ENCODE measurements around the gene ARFGAP2.
A peak's percentile ranks its signal among the peaks of the same experiment; 100 is the strongest.
"Not testable (repeated sequence)": the region's sequence is repeated elsewhere in the genome, so short reads cannot be mapped to it uniquely, and the experiment has no call there.

ARFGAP2 gene

DNA sequence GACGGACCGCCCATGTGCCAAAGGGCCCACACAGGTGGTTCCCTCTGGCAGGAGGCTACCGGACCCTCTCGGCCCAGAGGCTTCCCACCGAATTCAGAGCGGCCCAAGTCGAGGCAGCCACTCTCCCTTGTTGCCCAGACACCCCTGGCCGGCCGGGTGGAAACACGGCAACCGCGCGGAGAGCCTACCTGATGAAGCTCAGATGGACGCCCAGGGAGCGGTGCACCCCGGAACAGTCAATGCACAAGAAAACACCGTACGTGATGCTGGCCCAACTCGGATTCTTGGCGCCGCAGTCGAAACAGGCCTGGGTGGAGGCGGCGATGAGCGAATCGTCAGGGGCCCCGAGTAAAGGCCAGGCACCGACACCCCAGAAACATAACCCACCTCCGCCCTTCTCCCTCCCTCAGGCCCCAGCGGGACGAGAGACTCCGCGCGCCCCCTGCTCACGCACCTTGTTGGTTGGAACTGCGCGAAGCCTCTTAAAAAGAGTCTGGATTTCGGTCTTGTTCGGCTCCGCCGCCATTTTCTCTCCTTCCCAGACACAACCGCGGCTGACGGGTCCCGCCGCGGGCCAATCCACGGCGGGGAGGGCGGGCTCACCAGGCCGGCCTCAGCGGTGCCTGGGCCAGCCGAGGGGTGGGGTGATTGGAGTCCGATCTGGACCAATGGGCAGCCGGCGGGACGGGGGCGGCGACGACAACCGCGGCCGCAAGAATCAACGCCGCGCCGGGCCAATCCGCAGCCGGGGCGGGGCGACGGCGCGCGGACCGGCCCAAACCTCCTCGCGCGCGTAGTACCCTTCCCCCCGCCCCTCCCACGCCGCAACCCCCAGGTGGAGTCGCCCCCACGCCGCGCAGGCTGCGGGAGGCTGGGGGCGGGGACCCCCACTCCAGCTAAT, at the start of gene ARFGAP2:
Gene ARFGAP2 (minus strand): TSS at position 552 of the 901 bp plus-strand sequence. CDS start 26 bp downstream, at position 526.
- peak; percentile 76 to 96 (median 85) for DNase-seq (ENCODE audit: low read depth in 2 of 3, low spot score in 2 of 3)

DNA sequence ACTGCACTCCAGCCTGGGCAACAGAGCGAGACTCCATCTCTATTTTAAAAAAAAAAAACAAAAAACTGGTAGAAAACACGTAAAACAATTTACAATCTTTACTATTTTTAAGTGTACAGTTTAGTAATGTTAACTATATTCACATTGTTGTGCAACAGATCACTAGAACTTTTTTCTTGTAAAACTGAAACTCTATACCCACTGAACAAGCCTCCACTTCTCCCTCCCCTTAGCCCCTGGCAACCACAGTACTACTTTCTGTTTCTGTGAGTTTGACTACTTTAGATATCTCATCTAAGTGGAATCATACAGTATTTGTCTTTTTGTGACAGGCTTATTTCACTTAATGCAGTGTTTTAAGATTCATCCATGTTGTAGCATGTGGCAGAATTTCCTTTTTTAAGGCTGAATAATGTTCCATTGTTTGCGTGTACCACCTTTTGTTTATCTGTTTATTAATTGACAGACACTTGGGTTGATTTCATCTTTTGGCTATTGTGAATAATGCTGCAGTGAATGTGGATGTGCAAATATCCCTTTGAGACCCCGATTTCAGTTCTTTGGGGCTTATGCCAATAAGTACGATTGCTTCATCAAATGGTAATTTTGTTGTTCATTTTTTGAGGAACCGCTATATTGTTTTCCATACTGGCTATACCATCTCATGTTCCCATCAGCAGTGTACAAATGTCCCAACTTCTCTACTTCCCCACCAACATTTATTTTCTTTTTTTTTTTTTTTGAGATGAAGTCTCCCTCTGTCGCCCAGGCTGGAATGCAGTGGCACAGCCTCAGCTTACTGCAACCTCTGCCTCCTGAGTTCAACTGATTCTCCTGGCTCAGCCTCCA, 49.1 kb upstream of the ARFGAP2 start:
- DNase-seq (ENCODE audit: low read depth in 2 of 3, low spot score in 2 of 3): no peak

DNA sequence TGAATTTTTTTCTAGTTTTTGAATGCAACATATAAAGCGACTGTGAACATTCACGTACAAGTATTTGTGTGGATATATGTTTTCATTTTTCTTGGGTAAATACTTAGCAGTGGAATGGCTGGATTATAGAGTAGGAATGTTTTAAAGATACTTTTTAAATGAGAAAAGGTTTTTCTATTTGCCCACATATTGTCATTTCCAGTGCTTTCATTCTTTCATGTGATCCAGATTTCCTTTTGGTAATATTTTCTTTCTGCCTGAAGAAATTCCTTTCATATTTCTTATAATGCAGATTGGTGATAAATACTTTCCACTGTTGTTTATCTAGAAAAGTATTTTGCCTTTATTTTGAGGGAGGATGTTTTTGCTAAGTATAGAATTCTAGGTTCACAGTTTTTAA, 46.0 kb upstream of the ARFGAP2 start:
- no peak for DNase-seq (ENCODE audit: low read depth in 2 of 3, low spot score in 2 of 3)

DNA sequence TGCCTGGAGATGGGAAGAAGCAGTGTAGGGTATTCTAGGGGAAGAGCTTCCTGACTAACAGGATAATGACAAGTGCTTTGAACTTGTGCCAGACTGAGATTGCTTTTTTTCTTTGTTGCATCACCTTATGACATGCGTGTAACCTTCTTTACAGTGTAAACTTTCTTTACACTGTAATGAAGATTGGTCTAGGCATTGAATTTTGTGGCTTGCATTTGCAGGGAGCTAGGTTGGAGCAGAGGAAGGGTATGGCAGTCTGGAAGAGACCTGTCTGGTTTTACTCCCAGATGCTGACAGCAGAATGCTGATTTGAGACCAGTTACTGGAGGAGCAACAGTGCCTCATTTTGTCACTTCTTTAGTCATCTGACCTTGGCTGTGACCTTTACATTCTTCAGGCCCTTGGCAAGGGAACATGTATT, 43.7 kb upstream of the ARFGAP2 start:
- DNase-seq (ENCODE audit: low read depth in 2 of 3, low spot score in 2 of 3): no peak

DNA sequence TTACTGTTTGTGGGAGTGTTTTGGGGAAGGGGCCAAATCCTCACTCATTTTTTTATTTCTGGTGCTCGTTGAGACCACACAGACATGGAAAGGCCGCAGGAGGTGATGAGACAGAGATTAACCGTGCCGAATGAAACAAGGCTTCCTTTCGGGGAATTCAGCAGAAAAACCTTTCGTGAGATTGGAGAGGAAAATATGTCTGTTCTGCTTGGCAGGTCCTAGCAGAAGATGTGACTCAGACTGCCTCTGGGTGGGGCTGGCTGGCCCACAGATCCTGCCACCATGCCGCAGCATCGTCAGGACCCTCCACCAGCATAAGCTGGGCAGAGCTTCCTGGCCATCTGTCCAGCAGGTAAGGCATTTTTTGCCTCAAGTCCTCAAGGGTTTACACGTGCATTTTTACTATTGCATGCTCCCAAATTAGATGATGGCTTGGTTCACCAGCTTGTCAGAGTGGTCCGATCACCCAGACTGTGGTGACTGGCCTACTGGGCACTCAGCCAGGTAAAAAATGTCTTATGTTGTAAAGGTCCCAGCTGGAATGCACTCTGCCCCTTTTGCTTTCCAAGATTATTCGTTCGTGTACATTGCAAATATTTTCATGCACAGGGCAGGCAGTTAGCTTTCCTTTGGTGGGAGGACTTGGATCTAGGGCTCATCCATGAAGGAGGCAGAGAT, 39.6 kb upstream of the ARFGAP2 start:
- peak in 2 of 3 experiments; percentile 46 to 57 for DNase-seq (ENCODE audit: low read depth in 2 of 3, low spot score in 2 of 3)

DNA sequence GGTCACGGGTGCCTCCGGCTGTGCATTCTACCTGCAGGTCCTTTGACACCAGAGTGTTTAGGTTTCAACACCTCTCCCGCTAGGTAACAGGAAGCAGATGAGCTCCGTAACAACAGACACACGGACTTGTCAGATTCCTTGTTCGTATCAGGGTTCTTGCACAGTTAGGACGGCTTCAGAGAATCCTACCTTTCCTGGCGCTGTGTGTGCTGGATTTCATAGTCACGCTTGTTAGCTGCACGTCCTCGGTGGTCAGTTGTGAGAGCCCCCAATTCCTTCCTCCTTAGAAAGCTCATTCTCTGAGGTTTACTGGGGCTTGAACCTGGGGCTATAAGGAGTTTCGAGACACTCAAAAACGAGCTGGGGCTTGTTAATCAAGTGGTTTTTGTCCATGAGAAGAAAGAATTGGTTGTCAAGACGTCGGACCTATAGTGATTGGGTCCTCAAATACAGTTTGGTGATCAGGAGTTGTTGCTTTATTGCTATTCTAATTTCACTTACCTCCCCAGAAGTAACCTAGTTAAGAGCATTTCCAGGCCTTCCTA, 38.8 kb upstream of the ARFGAP2 start:
- DNase-seq (ENCODE audit: low read depth in 2 of 3, low spot score in 2 of 3): peak in 1 of 3 experiments; percentile 35

DNA sequence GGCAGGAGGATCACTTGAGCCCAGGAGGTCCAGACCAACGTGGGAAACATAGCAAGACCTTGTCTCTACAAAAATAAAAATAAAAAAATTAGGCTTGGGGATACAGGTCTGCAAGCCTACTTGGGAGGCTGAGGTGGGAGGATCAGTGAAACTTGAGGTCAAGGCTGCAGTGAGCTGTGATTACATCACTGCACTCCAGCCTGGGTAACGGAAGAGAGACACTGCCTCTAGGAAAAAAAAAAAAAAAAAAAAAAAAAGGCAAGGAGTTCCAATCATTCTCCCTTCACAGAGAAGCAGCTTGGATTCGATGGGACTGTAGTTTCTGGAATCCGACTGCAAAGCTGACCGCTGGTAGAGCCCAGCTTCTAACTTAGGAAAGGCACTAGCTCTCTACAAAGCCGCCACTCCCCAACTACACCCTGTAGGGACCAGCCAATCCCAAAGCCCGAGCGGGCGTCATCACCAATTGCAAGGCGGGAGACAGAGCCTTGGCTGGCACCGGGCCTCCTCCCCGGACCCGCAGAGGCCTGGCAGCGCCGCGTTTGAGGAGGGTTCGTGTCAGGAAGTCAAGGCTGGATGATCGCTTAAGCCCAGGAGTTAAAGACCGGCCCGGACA, 37.4 kb upstream of the ARFGAP2 start:
- peak; percentile 49 to 68 (median 57) for DNase-seq (ENCODE audit: low read depth in 2 of 3, low spot score in 2 of 3)

DNA sequence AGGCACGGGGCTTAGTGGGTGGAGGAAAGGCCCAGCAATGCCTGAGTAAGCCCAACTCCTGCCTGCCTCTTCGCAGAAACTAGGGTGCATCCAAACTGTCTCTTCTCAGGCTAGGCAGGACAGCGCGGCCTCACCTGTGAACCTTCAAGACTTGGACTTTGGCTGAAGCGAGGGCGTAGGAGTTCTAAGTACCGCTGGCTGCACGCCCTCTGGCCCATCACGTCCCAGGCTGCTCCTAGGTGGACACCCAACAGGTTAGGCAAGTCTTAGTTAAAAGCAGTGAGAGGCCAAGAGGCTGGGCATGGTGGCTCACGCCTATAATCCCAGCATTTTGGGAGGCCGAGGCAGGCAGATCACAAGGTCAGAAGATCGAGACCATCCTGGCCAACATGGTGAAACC, 36.3 kb upstream of the ARFGAP2 start:
- no peak for DNase-seq (ENCODE audit: low read depth in 2 of 3, low spot score in 2 of 3)

DNA sequence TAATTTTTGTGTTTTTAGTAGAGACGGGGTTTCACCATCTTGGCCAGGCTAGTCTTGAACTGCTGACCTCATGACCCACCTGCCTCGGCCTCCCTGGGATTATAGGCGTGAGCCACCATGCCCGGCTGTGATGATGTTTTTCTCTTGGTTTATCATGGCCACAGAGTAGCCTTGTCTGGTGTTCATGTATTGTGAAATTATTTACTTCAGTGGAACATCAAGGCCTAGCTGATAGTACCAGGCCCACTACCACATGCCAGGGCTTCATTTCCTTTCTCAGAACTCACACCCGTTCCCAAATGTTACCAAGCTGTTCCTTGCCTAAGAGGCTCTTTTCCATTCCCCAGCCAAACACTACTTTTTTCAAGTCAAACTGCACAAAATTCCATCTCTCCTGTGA, 31.9 kb upstream of the ARFGAP2 start:
- DNase-seq (ENCODE audit: low read depth in 2 of 3, low spot score in 2 of 3): no peak

DNA sequence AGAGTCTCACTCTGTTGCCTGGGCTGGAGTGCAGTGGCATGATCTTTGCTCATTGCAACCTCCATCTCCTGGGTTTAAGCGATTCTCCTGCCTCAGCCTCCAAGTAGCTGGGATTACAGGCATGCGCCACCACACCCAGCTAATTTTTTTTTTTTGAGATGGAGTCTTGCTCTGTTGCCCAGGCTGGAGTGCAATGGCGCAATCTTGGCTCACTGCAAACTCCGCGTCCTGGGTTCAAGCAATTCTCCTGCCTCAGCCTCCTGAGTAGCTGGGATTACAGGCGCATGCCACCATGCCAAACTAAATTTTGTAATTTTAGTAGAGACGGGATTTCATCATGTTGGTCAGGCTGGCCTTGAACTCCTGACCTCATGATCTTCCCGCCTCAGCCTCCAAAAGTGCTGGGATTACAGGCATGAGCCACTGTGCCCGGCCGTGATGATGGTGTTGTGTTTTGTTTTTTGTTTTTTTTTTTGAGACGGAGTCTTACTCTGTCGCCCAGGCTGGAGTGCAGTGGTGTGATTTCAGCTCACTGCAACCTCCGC, 31.4 kb upstream of the ARFGAP2 start:
- not testable (repeated sequence) for DNase-seq (ENCODE audit: low read depth in 2 of 3, low spot score in 2 of 3)

DNA sequence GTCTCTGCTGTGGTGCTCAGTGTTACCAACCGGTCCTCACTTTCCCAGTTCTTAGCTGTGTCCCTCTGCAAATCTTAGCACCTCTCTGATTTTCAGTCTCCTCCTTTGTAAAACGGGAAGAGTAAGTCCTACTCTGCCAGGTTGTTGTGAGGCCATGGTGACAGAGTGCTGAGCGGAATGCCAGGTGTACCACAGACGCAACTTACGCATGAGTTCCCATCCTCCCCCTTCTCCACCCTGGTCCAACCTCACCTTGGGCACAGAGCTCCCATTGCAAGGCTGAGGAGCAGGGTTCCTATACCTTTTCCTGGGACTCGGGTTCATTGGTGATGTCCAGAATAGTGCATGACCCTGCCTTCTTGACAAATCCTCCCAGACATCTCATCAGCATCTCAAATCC, 30.8 kb upstream of the ARFGAP2 start:
- no peak for DNase-seq (ENCODE audit: low read depth in 2 of 3, low spot score in 2 of 3)

DNA sequence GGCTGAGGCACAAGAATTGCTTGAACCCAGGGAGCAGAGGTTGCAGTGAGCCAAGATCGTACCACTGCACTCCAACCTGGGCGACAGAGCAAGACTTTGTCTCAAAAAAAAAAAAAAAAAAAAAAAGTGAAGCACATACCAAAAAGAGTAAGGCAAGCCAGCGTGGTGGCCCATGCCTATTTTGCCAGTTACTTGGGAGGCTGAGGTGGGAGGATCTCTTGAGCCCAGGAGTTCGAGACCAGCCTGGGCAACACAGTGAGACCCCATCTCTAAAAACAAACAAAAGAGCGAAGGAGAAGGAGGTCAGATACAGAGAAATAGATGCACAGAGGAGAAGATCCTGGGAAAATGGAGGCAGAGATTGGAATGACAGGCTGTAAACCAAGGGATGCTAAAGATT, 29.9 kb upstream of the ARFGAP2 start:
- not testable (repeated sequence) for DNase-seq (ENCODE audit: low read depth in 2 of 3, low spot score in 2 of 3)

DNA sequence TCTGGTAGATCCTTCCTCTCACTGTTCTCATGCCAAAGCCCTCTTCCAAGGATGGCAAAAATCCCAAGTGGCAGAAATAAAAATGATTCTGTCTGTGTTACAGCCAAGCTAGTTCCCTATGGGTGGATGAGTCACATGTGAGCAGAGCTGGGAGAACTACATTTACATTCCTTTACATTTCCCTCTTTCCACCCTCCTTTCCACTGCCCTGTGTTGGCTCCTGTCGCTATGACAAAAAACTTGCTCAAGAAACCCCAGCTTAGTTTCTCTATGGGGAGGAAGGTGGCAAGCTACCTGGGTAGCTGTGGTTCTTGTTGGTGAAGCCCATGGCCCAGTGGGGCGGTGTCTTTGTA, 27.9 kb upstream of the ARFGAP2 start:
- no peak for DNase-seq (ENCODE audit: low read depth in 2 of 3, low spot score in 2 of 3)

DNA sequence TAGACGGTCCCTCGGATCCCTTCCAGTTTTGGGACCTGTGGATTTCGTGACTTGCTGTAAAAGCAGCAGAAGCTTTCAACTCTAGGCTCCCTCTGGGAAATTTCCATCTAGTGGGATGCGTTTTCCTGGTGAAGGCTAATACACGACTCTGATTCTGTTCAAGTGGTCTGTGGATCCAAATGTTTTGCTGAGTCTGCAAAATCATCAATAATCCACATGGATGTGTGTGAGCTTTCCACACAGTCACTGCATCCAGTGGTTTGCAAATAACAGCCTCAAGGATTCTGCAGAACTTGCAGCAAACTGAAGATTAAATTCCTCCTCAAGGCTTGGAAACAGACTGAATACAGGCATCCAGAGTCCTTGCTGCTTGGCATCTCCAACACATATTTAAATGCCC, 25.9 kb upstream of the ARFGAP2 start:
- no peak for DNase-seq (ENCODE audit: low read depth in 2 of 3, low spot score in 2 of 3)

DNA sequence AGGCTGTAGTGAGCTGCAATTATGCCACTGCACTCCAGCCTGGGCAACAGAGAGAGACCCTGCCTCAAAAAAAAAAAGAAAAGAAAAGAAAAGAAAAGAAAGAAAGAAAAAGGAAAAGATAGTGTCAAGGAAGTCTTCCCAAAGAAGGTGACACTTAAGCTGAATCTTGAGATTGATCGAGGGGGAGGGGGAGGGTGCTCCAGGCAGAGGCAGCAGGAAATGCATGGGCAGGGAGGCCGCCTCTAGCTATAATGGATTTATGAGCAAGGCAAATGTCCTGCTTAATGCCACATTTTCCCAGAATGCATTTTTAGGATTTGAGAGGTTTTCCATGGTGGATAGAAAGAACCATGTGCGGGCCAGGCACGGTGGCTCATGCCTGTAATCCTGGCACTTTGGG, 24.3 kb upstream of the ARFGAP2 start:
- DNase-seq (ENCODE audit: low read depth in 2 of 3, low spot score in 2 of 3): no peak

DNA sequence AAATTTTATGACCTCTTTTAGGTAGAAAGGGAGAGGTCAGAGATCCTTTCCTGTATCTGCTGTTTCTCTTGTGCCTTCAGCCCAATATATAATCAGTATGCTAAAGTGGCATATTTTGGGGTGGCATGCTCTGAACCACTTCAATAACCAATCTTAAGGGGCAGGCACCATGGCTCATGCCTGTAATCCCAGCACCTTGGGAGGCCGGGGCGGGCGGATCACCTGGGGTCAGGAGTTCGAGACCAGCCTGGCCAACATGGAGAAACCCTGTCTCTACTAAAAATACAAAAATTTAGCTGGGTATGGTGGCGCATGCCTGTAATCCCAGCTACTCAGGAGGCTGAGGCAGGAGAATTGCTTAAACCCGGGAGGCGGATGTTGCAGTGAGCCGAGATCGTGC, 21.5 kb upstream of the ARFGAP2 start:
- not testable (repeated sequence) for DNase-seq (ENCODE audit: low read depth in 2 of 3, low spot score in 2 of 3)

DNA sequence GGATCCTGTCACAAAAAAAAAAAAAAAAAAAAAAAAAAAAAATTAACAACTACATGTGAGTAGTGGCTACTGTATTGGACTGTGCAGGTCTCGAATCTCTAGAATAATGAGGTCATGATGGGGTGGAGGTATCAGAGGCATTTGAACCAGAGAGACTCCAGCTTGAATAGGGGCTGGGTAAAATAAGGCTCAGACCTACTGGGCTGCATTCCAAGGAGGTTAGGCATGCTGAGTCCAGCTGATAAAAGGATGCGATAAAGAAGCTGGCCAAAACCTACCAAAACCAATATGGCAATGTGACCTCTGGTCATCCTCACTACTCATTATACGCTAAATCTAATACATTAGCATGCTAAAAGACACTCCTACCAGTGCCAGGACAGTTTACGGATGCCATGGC, 15.4 kb upstream of the ARFGAP2 start:
- no peak for DNase-seq (ENCODE audit: low read depth in 2 of 3, low spot score in 2 of 3)

DNA sequence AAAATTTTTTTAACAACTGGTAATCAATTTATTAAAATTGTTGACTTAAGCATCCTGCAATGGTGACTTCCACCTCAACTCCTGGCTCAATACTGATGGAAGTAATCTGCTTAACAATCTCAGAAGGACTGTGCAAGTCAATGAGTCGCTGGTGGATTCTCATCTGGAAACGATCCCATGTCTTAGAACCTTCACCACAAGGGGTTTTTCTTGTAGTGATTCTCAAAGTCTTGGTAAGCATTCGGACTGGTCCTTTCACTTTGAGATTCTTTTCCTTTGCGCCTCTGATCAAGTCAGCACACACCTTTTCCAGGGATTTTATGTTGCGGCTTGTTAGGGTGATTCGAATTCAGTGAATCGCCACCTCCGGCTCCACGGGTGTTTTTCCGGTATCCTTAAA, 14.5 kb upstream of the ARFGAP2 start:
- DNase-seq (ENCODE audit: low read depth in 2 of 3, low spot score in 2 of 3): not testable (repeated sequence)

DNA sequence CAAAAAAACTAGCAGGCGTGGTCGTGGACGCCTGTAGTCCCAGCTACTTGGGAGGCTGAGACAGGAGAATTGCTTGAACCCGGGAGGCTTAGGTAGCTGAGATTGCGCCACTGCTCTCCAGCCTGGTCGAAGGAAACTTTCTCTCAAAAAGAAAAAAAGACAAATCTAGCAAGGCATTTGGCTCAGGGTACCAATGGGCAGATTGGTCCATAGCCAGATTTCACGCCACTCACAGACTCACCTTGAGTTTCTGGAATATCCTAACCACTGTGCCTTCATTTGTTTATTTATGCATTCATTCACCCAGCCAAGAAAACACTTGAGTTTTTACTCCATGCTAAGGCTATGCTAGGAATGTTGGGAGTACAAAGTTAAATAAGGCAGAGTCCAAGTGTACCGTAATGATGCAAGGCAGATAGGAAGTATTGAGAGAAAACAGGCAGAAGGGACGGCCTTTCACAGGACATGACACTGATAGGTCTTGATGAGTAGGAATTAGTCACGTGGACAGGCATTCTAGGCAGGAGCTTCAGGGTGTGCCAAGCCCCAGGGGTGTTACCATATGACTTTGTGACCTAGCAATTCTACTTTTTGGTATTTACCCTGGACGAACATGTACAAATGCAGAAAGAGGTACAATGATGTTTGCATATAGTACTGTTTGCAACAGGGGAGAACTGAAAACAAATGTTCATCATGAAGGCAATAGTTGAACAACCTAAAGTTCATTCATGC, 12.6 kb upstream of the ARFGAP2 start:
- no peak for DNase-seq (ENCODE audit: low read depth in 2 of 3, low spot score in 2 of 3)

DNA sequence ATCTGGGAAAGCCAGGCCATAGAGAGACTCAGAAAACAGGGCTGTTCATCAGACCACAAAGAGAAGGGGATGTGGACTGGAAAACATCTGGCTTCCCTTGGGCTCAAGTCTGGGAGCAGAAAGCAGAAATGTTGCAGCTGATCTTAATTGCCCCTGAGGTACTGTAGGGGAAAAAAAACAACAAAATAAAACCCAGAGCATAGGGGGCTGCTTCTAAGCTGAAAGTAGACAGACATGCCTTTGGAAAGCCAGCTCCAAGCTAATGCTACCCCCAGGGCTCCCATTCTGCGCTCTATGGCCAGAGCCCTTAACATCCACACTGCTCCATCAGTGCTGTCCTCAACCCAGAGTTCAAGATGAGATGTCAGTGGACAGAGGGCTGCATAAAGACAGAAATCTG, 11.6 kb upstream of the ARFGAP2 start:
- no peak for DNase-seq (ENCODE audit: low read depth in 2 of 3, low spot score in 2 of 3)
